Measurements from ENCODE around the gene NAP1L1. TPM values are rescaled to one million over a fixed set of nuclear protein-coding genes. Genes with fewer than 3 reads are reported as not detected.

NAP1L1 gene
- total RNA-seq, 4 donors from 2014 or later = 389 to 540 (median 445) TPM

GRCh38 chr12:76047060-76047459 is 37.4 kb downstream of the NAP1L1 start:
- Histone ChIP-seq H3K27me3 (no peaks in the 10 kb centered on the region), H3K27ac (replicated peaks in 1 of 4) (no peak overlapping the region), H3K36me3 (peaks cover 25 to 65% (median 51%) of the 10 kb centered on the region in 4 donors), H3K4me1 (no peaks in the 10 kb centered on the region), H3K4me3 (no peak overlapping the region), H3K9me3 (no peaks in the 10 kb centered on the region)
- 90% methylated on average over 2 of the region's 2 CpGs for WGBS
- TF ChIP-seq POLR2A (IDR thresholded peaks at IDR 0.05; ENCODE audit: low read depth) (no peak), POLR2AphosphoS5 (IDR thresholded peaks at IDR 0.05) (no peak), EP300 (IDR thresholded peaks at IDR 0.05) (no peak), CTCF (IDR thresholded peaks at IDR 0.05) (no peak)
- intact Hi-C loops (cut with DNase I) = no loop called here
- no peak for DNase-seq (ENCODE audit: extremely low spot score)

GRCh38 chr12:76043377-76043776 is 41.1 kb downstream of the NAP1L1 start:
- Histone ChIP-seq H3K4me3 (no peak overlapping the region), H3K27me3 (no peaks in the 10 kb centered on the region), H3K36me3 (peaks cover 0 to 31% (median 16%) of the 10 kb centered on the region in 4 donors), H3K9me3 (no peaks in the 10 kb centered on the region), H3K4me1 (no peaks in the 10 kb centered on the region), H3K27ac (replicated peaks in 1 of 4) (no peak overlapping the region)
- 94% methylated on average over 4 of the region's 4 CpGs for WGBS
- no peak for DNase-seq (ENCODE audit: extremely low spot score)
- intact Hi-C loops (cut with DNase I) = no loop called here
- no peak for TF ChIP-seq POLR2AphosphoS5 (IDR thresholded peaks at IDR 0.05)
- no peak for TF ChIP-seq CTCF (IDR thresholded peaks at IDR 0.05)
- TF ChIP-seq EP300 (IDR thresholded peaks at IDR 0.05) = no peak
- TF ChIP-seq POLR2A (IDR thresholded peaks at IDR 0.05; ENCODE audit: low read depth) = no peak

GRCh38 chr12:76042147-76042546 is 42.3 kb downstream of the NAP1L1 start:
- Histone ChIP-seq H3K4me1 (peaks cover 0 to 4% (median 2%) of the 10 kb centered on the region in 4 donors), H3K4me3 (no peak overlapping the region), H3K27me3 (no peaks in the 10 kb centered on the region), H3K9me3 (no peaks in the 10 kb centered on the region), H3K27ac (replicated peaks in 1 of 4) (no peak overlapping the region), H3K36me3 (peaks cover 0 to 22% (median 9%) of the 10 kb centered on the region in 4 donors)
- intact Hi-C loops (cut with DNase I) = no loop called here
- no peak for TF ChIP-seq CTCF (IDR thresholded peaks at IDR 0.05)
- no peak for TF ChIP-seq POLR2A (IDR thresholded peaks at IDR 0.05; ENCODE audit: low read depth)
- WGBS = 85% methylated on average over 2 of the region's 2 CpGs
- no peak for DNase-seq (ENCODE audit: extremely low spot score)

- intact Hi-C loops (cut with DNase I) = no loop called here
- TF ChIP-seq POLR2A (IDR thresholded peaks at IDR 0.05; ENCODE audit: low read depth) (no peak), EP300 (IDR thresholded peaks at IDR 0.05) (no peak), POLR2AphosphoS5 (IDR thresholded peaks at IDR 0.05) (no peak), CTCF (IDR thresholded peaks at IDR 0.05) (no peak)
These were observed 43.1 kb downstream of the NAP1L1 start for GRCh38 chr12:76041406-76041805.

GRCh38 chr12:76040461-76040860 is 44.0 kb downstream of the NAP1L1 start:
- 96% methylated on average over 4 of the region's 4 CpGs for WGBS
- peaks cover 0 to 11% (median 7%) of the 10 kb centered on the region in 4 donors for H3K4me1 ChIP-seq
- intact Hi-C loops (cut with DNase I) = no loop called here
- H3K36me3 ChIP-seq = peaks cover 0 to 20% (median 9%) of the 10 kb centered on the region in 4 donors
- TF ChIP-seq EP300 (IDR thresholded peaks at IDR 0.05) = no peak
- no peak for TF ChIP-seq POLR2A (IDR thresholded peaks at IDR 0.05; ENCODE audit: low read depth)
- TF ChIP-seq POLR2AphosphoS5 (IDR thresholded peaks at IDR 0.05) = no peak
- no peak for TF ChIP-seq CTCF (IDR thresholded peaks at IDR 0.05)
- no peaks in the 10 kb centered on the region for H3K27me3 ChIP-seq
- H3K9me3 ChIP-seq = no peaks in the 10 kb centered on the region
- H3K27ac ChIP-seq (replicated peaks in 1 of 4) = no peak overlapping the region
- DNase-seq (ENCODE audit: extremely low spot score) = no peak
- H3K4me3 ChIP-seq = no peak overlapping the region

More at GRCh38 chr12:76041406-76041805, 43.1 kb downstream of the NAP1L1 start:
- Histone ChIP-seq H3K27me3 (no peaks in the 10 kb centered on the region), H3K27ac (replicated peaks in 1 of 4) (no peak overlapping the region), H3K9me3 (no peaks in the 10 kb centered on the region), H3K36me3 (peaks cover 0 to 20% (median 9%) of the 10 kb centered on the region in 4 donors), H3K4me1 (peaks cover 0 to 11% (median 7%) of the 10 kb centered on the region in 4 donors), H3K4me3 (no peak overlapping the region)
- WGBS = 98% methylated on average over 2 of the region's 2 CpGs
- no peak for DNase-seq (ENCODE audit: extremely low spot score)

All from esophagus muscularis mucosa (tissue), 4 donors.